ENCODE measurements around the gene MST1R. TPM values are rescaled to one million over a fixed set of nuclear protein-coding genes. Genes with fewer than 3 reads are reported as not detected.

Gene MST1R
- total RNA-seq, 2 donors from 2014 or later: 1.2 to 4.2 TPM

GRCh38 chr3:49864505-49864904 is 39.2 kb downstream of the MST1R start:
- Histone ChIP-seq H3K27ac (no peak overlapping the region), H3K36me3 (no peaks in the 10 kb centered on the region), H3K4me1 (peaks cover 0 to 7% of the 10 kb centered on the region in 2 donors), H3K4me3 (no peak overlapping the region), H3K27me3 (peaks cover 6 to 10% of the 10 kb centered on the region in 2 donors), H3K9me3 (no peaks in the 10 kb centered on the region)
- TF ChIP-seq, protein P1, sequence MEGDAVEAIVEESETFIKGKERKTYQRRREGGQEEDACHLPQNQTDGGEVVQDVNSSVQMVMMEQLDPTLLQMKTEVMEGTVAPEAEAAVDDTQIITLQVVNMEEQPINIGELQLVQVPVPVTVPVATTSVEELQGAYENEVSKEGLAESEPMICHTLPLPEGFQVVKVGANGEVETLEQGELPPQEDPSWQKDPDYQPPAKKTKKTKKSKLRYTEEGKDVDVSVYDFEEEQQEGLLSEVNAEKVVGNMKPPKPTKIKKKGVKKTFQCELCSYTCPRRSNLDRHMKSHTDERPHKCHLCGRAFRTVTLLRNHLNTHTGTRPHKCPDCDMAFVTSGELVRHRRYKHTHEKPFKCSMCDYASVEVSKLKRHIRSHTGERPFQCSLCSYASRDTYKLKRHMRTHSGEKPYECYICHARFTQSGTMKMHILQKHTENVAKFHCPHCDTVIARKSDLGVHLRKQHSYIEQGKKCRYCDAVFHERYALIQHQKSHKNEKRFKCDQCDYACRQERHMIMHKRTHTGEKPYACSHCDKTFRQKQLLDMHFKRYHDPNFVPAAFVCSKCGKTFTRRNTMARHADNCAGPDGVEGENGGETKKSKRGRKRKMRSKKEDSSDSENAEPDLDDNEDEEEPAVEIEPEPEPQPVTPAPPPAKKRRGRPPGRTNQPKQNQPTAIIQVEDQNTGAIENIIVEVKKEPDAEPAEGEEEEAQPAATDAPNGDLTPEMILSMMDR (IDR thresholded peaks at IDR 0.05): no peak
- DNase-seq (ENCODE audit: low spot score): no peak

DNA sequence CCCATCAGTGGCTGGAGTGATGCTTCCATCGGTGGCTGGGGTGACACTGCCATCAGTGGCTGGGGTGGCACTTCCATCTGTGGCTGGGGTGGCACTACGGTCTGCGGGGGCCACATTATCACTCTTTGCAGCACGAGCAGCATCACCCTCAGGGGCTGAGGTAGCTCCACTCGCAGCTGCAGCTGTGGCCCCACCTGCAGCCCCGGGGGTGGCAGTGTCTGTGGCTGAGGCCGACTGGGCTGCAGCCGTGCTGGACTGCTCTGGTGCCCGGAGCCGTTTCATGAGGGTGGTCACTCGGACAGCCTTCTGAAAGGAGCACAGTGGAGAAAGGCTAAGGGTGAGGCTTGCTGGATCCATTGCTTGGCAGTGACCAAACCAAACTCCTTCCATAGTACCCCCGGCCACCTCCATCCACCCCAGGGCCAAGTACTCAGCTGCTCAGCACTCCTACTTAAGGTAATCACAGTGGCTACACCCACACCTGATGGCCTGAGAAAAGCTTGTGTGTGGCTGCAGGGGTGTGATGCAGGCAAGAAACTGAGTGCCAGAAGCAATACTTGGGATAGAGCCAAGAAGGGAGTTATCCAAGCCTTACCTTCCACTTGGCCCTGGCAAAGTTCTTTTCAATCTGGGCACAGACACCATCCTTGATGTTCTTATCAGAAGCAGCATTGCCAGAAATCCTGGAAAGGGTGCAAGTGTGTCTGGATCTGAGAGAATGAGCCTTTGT is 43.9 kb downstream of the MST1R start:
- no peak overlapping the region for H3K27ac ChIP-seq
- no peaks in the 10 kb centered on the region for H3K9me3 ChIP-seq
- H3K27me3 ChIP-seq: no peaks in the 10 kb centered on the region
- H3K4me3 ChIP-seq: no peak overlapping the region
- peaks cover 0 to 13% of the 10 kb centered on the region in 2 donors for H3K4me1 ChIP-seq
- DNase-seq (ENCODE audit: low spot score): no peak
- H3K36me3 ChIP-seq: no peaks in the 10 kb centered on the region
- TF ChIP-seq, protein P1 (IDR thresholded peaks at IDR 0.05): no peak

DNA sequence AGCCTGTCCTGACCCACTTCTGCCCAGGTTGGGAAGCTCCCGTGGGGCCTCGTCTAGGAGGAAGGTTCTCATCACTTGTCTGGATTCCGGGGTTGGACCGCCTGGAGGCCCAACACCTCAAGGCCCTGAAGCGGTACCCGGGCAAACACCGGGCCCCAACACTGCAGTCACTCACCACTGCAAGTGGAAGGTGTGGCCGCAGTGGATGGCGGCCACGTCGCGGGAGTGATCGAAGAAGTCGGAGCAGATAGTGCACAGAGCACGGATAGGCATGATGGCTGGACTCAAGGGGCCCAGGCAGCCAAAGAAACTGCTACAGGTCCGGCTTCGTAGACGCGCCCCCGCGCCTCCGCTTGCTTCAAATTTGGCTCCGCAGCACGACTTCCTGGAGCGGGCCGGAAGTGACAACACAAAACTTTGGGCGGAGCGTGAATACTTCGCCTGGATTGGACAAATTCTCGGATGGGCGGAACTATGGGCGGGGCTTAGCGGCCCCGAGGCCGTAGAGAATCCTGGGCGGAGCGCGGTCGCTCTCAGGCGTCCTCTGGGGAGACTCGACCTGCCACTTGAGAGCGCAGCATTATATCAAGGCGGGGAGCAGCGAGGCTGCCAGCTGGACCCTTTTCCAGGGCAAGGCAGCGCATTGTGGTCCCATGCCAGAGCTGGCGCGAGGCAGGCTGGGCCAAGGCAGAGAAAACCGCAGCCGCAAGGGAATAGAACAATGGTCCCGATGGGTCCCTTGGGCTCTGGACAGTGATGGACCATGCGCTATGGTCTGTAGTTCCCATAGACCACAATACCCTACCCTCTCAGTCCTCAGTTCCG is 47.3 kb downstream of the MST1R start, which contains the start of gene TRAIP:
Gene TRAIP (minus strand): TSS at position 384 of the 825 bp plus-strand sequence. CDS start 111 bp downstream, at position 273.
- no peaks in the 10 kb centered on the region for H3K36me3 ChIP-seq
- no peaks in the 10 kb centered on the region for H3K9me3 ChIP-seq
- peak; percentile 94 for DNase-seq (ENCODE audit: low spot score)
- TF ChIP-seq, protein P1 (IDR thresholded peaks at IDR 0.05): peak in 1 of 2 donors; percentile 31
- H3K27me3 ChIP-seq: no peaks in the 10 kb centered on the region
- peak within 1 kb of the TSS; percentile 82 to 85 for H3K27ac ChIP-seq
- H3K4me1 ChIP-seq: peaks cover 0 to 13% of the 10 kb centered on the region in 2 donors
- peak within 1 kb of the TSS; percentile 44 to 59 for H3K4me3 ChIP-seq

DNA sequence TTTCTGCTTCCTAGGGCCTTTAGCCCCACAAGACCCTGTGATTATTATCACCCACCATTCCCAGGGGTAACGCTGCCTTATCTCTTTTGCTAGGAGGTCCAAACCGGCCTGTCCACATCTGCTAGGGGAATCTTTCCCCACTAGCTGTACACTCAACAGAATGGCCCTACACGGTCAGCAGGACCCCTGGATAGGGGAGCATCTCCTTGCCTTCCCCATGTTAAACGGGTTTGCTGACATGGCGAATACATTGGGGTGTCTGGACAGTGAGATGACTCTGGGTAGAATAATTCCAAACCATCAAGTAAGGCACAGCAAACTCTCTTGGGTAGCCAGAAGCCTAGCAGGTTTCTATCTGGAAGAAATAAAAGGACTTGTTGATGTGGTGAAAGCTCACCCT is 48.0 kb downstream of the MST1R start:
- no peak for DNase-seq (ENCODE audit: low spot score)

GRCh38 chr3:49845694-49846093 is 58.0 kb downstream of the MST1R start:
- H3K36me3 ChIP-seq: no peaks in the 10 kb centered on the region

More for the DNA sequence above, 48.0 kb downstream of the MST1R start:
- peaks cover 0 to 13% of the 10 kb centered on the region in 2 donors for H3K4me1 ChIP-seq
- H3K9me3 ChIP-seq: no peaks in the 10 kb centered on the region
- H3K27ac ChIP-seq: no peak overlapping the region
- TF ChIP-seq, protein P1 (IDR thresholded peaks at IDR 0.05): no peak
- H3K36me3 ChIP-seq: no peaks in the 10 kb centered on the region
- H3K4me3 ChIP-seq: peak overlapping the region in 1 of 2 donors; percentile 59
- no peaks in the 10 kb centered on the region for H3K27me3 ChIP-seq

More at GRCh38 chr3:49845694-49846093, 58.0 kb downstream of the MST1R start:
- Histone ChIP-seq H3K27ac (no peak overlapping the region), H3K27me3 (no peaks in the 10 kb centered on the region), H3K4me3 (no peak overlapping the region), H3K4me1 (peaks cover 0 to 2% of the 10 kb centered on the region in 2 donors), H3K9me3 (no peaks in the 10 kb centered on the region)
- TF ChIP-seq, protein P1 (IDR thresholded peaks at IDR 0.05): no peak
- no peak for DNase-seq (ENCODE audit: low spot score)

All from right atrium auricular region (tissue), 2 donors.